Gastrocnemius medialis (tissue), 4 donors: ENCODE results near the gene VTN.

Source experiments
- POLR2A ChIP-seq, 2 donors: fragments of 450-650 bp; IDR thresholded peaks; one replicate each; pipeline ENCODE4 v1.6.1; 2017; ENCODE audit warnings: antibody characterized with exemption in 2 of 2, mild to moderate bottlenecking in 2 of 2, moderate library complexity in 2 of 2
- TF ChIP-seq, protein P1 (sequence below), 5 experiments: fragments of 450-650 bp in 3 of 5; fragments of 200-600 bp in 2 of 5; sonication (generic) in 2 of 5; IDR thresholded peaks in 4 of 5; conservative IDR thresholded peaks in 1 of 5; 1 replicate in 4 of 5; 2 replicates in 1 of 5; pipeline ENCODE4 v1.5.1; 2016 to 2019; ENCODE audit warnings: antibody characterized with exemption in 5 of 5, mild to moderate bottlenecking in 3 of 5, moderate library complexity in 3 of 5

DNA sequence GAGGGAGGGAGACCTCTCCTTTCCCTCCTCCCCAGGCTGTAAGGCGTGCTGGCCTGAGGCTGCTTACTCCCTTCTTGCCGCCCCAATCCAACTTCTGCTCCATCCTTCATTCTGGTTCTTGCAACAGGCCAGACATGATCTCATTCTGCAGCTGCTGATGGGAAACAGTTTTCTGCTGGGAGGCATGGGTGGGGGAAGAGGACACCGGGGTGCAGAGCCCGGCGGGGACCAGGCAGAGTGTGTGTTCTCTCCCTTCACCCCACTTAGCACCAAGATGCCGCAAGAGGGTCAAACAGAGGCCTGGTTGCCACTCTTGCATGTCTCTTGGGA is 2.8 kb upstream of the VTN start:
- TF ChIP-seq, protein P1, sequence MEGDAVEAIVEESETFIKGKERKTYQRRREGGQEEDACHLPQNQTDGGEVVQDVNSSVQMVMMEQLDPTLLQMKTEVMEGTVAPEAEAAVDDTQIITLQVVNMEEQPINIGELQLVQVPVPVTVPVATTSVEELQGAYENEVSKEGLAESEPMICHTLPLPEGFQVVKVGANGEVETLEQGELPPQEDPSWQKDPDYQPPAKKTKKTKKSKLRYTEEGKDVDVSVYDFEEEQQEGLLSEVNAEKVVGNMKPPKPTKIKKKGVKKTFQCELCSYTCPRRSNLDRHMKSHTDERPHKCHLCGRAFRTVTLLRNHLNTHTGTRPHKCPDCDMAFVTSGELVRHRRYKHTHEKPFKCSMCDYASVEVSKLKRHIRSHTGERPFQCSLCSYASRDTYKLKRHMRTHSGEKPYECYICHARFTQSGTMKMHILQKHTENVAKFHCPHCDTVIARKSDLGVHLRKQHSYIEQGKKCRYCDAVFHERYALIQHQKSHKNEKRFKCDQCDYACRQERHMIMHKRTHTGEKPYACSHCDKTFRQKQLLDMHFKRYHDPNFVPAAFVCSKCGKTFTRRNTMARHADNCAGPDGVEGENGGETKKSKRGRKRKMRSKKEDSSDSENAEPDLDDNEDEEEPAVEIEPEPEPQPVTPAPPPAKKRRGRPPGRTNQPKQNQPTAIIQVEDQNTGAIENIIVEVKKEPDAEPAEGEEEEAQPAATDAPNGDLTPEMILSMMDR (IDR thresholded peaks at IDR 0.05 in 4 of 5, conservative IDR thresholded peaks at IDR 0.05 in 1 of 5): no peak
- no peak for TF ChIP-seq POLR2A (IDR thresholded peaks at IDR 0.05)
